Heart left ventricle (tissue), 13 donors: ENCODE results near the gene ASXL2.

Experiments
- POLR2A ChIP-seq, 2 donors: fragments of 450-650 bp; IDR thresholded peaks; one replicate each; pipeline ENCODE4 v1.6.1; 2017; ENCODE audit warnings: antibody characterized with exemption in 2 of 2, mild to moderate bottlenecking in 2 of 2, moderate library complexity in 2 of 2
- TF ChIP-seq, protein P1 (sequence below), 12 donors: fragments of 200-600 bp; sonication (generic) in 4 of 12; IDR thresholded peaks; one replicate each; pipeline versions ENCODE4 v1.5.0 to v1.8.0; 2018 to 2022; ENCODE audit warnings: antibody characterized with exemption in 12 of 12, mild to moderate bottlenecking in 5 of 12
- donor health status: ischemic (EF 13 %, LVEDD 7.1; RV severe dilation, severe dysfunction).
- donor health status: DM: no; HTN: yes; CAD: no.
- donor health status: DM: no; HTN: no; CAD: no.
- donor health status: ischemic (EF 25% LVEDD 6.9; RV normal size, moderate dysfunction).
- donor health status: ischemic (EF 25% LVEDD 5.7; RV mildly dilated, moderate dysfunction).
- donor health status: ischemic (EF 35%, LVEDD 5.7; RV mildly dilated, moderate dysfunction).
- donor health status: nonischemic (EF 11% LVEDD 7.7; RV severe dilation, severe dysfunction).
- donor health status: DM: yes; HTN: yes; CAD: no.
- donor health status: PGD.
- donor health status: ischemic (EF 29% LVEDD 5.4; RV normal size, mild dysfunction).
- donor health status: nonischemic (EF 23%, LVEDD 6.1; RV moderate dilation, normal function).

DNA sequence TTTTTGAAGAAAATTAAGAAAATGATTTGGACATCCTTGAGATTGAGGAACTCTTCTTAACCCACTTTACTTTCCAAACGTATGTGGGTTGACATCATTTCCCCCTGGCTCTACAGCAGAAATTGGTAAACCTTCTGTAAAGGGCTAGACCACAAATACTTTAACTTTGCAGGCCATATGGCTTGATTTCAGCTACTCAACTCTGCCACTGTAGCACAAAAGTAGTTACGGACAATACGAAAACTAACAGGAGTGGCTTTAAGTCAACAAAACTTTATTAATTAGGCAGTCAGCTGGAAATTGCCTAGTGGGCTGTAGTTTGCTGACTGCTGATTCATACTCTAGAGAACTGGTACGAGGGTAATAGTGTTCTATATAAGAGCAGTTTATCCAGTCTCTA, 121.8 kb downstream of the ASXL2 start:
- TF ChIP-seq, protein P1, sequence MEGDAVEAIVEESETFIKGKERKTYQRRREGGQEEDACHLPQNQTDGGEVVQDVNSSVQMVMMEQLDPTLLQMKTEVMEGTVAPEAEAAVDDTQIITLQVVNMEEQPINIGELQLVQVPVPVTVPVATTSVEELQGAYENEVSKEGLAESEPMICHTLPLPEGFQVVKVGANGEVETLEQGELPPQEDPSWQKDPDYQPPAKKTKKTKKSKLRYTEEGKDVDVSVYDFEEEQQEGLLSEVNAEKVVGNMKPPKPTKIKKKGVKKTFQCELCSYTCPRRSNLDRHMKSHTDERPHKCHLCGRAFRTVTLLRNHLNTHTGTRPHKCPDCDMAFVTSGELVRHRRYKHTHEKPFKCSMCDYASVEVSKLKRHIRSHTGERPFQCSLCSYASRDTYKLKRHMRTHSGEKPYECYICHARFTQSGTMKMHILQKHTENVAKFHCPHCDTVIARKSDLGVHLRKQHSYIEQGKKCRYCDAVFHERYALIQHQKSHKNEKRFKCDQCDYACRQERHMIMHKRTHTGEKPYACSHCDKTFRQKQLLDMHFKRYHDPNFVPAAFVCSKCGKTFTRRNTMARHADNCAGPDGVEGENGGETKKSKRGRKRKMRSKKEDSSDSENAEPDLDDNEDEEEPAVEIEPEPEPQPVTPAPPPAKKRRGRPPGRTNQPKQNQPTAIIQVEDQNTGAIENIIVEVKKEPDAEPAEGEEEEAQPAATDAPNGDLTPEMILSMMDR (IDR thresholded peaks at IDR 0.05): no peak
- no peak for TF ChIP-seq POLR2A (IDR thresholded peaks at IDR 0.05)
